GM23338 (cell line): Measurements from ENCODE around the gene SDHAF4. TPM values are rescaled to one million over a fixed set of nuclear protein-coding genes. Genes with fewer than 3 reads are reported as not detected.

Experiments used
- ATAC-seq: fragments of 200-7000 bp; cut with Tn5 transposase; 3 replicates; pipeline ENCODE4 v1.9.1; 2020
- DNase-seq: peaks from one replicate; pipeline ENCODE4 v3.0.0-alpha.2; 2015; ENCODE audit warnings: low spot score
- H2AFZ ChIP-seq: fragments of 200-600 bp; sonication (generic); 2 replicates; pipeline ENCODE4 v1.8.0; 2016; ENCODE audit warnings: antibody characterized with exemption, mild to moderate bottlenecking, moderate library complexity
- H3F3A ChIP-seq: fragments of 200-600 bp; sonication (generic); replicated peaks from 2 replicates; pipeline ENCODE4 v1.8.0; 2017; ENCODE audit warnings: antibody characterized with exemption, mixed run types, low read depth
- H3K27ac ChIP-seq: fragments of 200-600 bp; sonication (generic); 2 replicates; pipeline ENCODE4 v1.6.1; 2016; ENCODE audit warnings: low read depth
- H3K27me3 ChIP-seq: fragments of 200-600 bp; sonication (generic); 2 replicates; pipeline ENCODE4 v1.8.0; 2016; ENCODE audit warnings: mild to moderate bottlenecking, mixed run types, moderate library complexity; ENCODE audit not compliant: insufficient read depth
- H3K36me3 ChIP-seq: fragments of 200-600 bp; sonication (generic); 2 replicates; pipeline ENCODE4 v1.8.0; 2016; ENCODE audit warnings: mild to moderate bottlenecking; ENCODE audit not compliant: insufficient read depth
- H3K4me1 ChIP-seq: fragments of 200-600 bp; sonication (generic); 2 replicates; pipeline ENCODE4 v1.8.0; 2016; ENCODE audit warnings: mild to moderate bottlenecking, moderate library complexity; ENCODE audit not compliant: insufficient read depth
- H3K4me2 ChIP-seq: fragments of 200-600 bp; sonication (generic); 2 replicates; pipeline ENCODE4 v1.7.1; 2017; ENCODE audit warnings: mixed run types
- H3K4me3 ChIP-seq: fragments of 200-600 bp; sonication (generic); 2 replicates; pipeline ENCODE4 v1.6.1; 2016; ENCODE audit warnings: mixed run types
- H3K79me2 ChIP-seq: fragments of 200-600 bp; sonication (generic); replicated peaks from 2 replicates; pipeline ENCODE4 v1.8.0; 2017; ENCODE audit warnings: mild to moderate bottlenecking; ENCODE audit not compliant: insufficient read depth
- H3K9me2 ChIP-seq: fragments of 200-600 bp; sonication (generic); 2 replicates; pipeline ENCODE4 v1.8.0; 2017; ENCODE audit not compliant: insufficient read depth
- H4K20me1 ChIP-seq: fragments of 200-600 bp; sonication (generic); replicated peaks from 2 replicates; pipeline ENCODE4 v1.8.0; 2017; ENCODE audit warnings: mild to moderate bottlenecking; ENCODE audit not compliant: insufficient read depth
- H3K27ac Mint-ChIP-seq: 2 replicates; pipeline ENCODE4 v1.8.0; 2020; ENCODE audit warnings: inconsistent platforms, mild to moderate bottlenecking, moderate library complexity, mixed read lengths
- H3K27me3 Mint-ChIP-seq: 3 replicates; pipeline ENCODE4 v1.8.0; 2022; ENCODE audit warnings: low read depth, mild to moderate bottlenecking, moderate library complexity, mixed read lengths, inconsistent platforms; ENCODE audit not compliant: insufficient read depth, poor library complexity
- H3K36me3 Mint-ChIP-seq: 3 replicates; pipeline ENCODE4 v1.8.0; 2021; ENCODE audit warnings: low read depth, mild to moderate bottlenecking, inconsistent platforms, moderate library complexity, mixed read lengths
- H3K4me1 Mint-ChIP-seq: 3 replicates; pipeline ENCODE4 v1.8.0; 2020; ENCODE audit warnings: mild to moderate bottlenecking, inconsistent platforms, mixed read lengths
- H3K4me3 Mint-ChIP-seq: 3 replicates; pipeline ENCODE4 v1.8.0; 2021; ENCODE audit warnings: moderate library complexity, mild to moderate bottlenecking, inconsistent platforms, mixed read lengths
- H3K9me3 Mint-ChIP-seq: 3 replicates; pipeline ENCODE4 v1.8.0; 2020; ENCODE audit warnings: moderate library complexity, mild to moderate bottlenecking, inconsistent platforms, mixed read lengths
- CREB1 ChIP-seq: fragments of 250-450 bp; sonication (Bioruptor Pico); IDR thresholded peaks from 2 replicates; pipeline ENCODE4 v1.5.0; 2020; ENCODE audit warnings: low read depth, mild to moderate bottlenecking, moderate library complexity
- CTCF ChIP-seq, 2 experiments: fragments of 200-600 bp in 1 of 2; sonication (generic) in 1 of 2; conservative IDR thresholded peaks; 2 replicates each; pipeline versions ENCODE4 v1.5.1 to v1.6.1; 2016 to 2017; ENCODE audit warnings: antibody characterized with exemption in 2 of 2, low read depth in 2 of 2, mild to moderate bottlenecking in 2 of 2, moderate library complexity in 1 of 2
- ETS1 ChIP-seq: IDR thresholded peaks from 2 replicates; pipeline ENCODE4 v1.6.1; 2016; ENCODE audit warnings: antibody characterized with exemption
- EZH2phosphoT487 ChIP-seq: fragments of 200-600 bp; sonication (generic); IDR thresholded peaks from one replicate; pipeline ENCODE4 v1.8.1; 2018; ENCODE audit warnings: antibody characterized with exemption; ENCODE audit not compliant: unreplicated experiment
- JUNB ChIP-seq: IDR thresholded peaks from one replicate; pipeline ENCODE4 v1.6.1; 2016; ENCODE audit warnings: antibody characterized with exemption; ENCODE audit not compliant: unreplicated experiment
- REST ChIP-seq: IDR thresholded peaks from one replicate; pipeline ENCODE4 v1.6.1; 2018; ENCODE audit warnings: antibody characterized with exemption; ENCODE audit not compliant: unreplicated experiment
- STAT1 ChIP-seq: IDR thresholded peaks from one replicate; pipeline ENCODE4 v1.6.1; 2016; ENCODE audit warnings: antibody characterized with exemption; ENCODE audit not compliant: unreplicated experiment
- ZNF114 ChIP-seq: fragments of 250-450 bp; sonication (Bioruptor Pico); IDR thresholded peaks from 2 replicates; pipeline ENCODE4 v1.5.0; 2020; ENCODE audit warnings: mild to moderate bottlenecking, moderate library complexity
- ZNF331 ChIP-seq: fragments of 250-450 bp; sonication (Bioruptor Pico); IDR thresholded peaks from 2 replicates; pipeline ENCODE4 v1.5.0; 2020; ENCODE audit warnings: low read depth, mild to moderate bottlenecking, moderate library complexity
- ZNF462 ChIP-seq: fragments of 250-450 bp; sonication (Bioruptor Pico); IDR thresholded peaks from 2 replicates; pipeline ENCODE4 v1.5.0; 2020; ENCODE audit warnings: mild to moderate bottlenecking, moderate library complexity
- polyA plus RNA-seq: library from polyadenylated mRNA; unstranded; fragments of >200 nt; fragmentation: Nextera tagmentation; extraction: Ambion mirVana; gene quantifications from 2 replicates; pipeline ENCODE4 v1.2.1, GENCODE V29; 2016
- total RNA-seq: library from RNA; depleted of rRNA; stranded (reverse); fragments of >200 nt; shearing (Covaris generic); gene quantifications from 2 replicates; pipeline ENCODE4 v1.2.3, GENCODE V29; 2014

The SDHAF4 gene
- total and polyA plus RNA-seq, 2 experiments from 2014 or later = 12.2 to 30.4 TPM

GRCh38 chr6:70538376-70538775 is 28.4 kb upstream of the SDHAF4 start:
- no peak overlapping the region for H3K27ac Mint-ChIP-seq
- H2AFZ ChIP-seq = no peak overlapping the region
- TF ChIP-seq CREB1 (CRISPR knock-in tag) (no peak), ZNF462 (CRISPR knock-in tag) (no peak), ETS1 (no peak), REST (no peak), EZH2phosphoT487 (no peak), ZNF331 (CRISPR knock-in tag) (no peak), CTCF (conservative IDR thresholded peaks at IDR 0.05; ENCODE audit: low read depth in 2 of 2) (no peak), STAT1 (no peak), JUNB (no peak), ZNF114 (CRISPR knock-in tag) (no peak)
- peaks cover 24% of the 10 kb centered on the region for H3K36me3 Mint-ChIP-seq
- ATAC-seq = no peak
- H3K4me1 ChIP-seq = no peaks in the 10 kb centered on the region
- no peaks in the 10 kb centered on the region for H3K27me3 ChIP-seq
- H3K9me3 Mint-ChIP-seq = no peaks in the 10 kb centered on the region
- H3K27ac ChIP-seq = no peak overlapping the region
- no peaks in the 10 kb centered on the region for H3F3A ChIP-seq
- H3K9me2 ChIP-seq = no peaks in the 10 kb centered on the region
- no peak overlapping the region for H3K4me3 Mint-ChIP-seq
- DNase-seq = no peak
- no peaks in the 10 kb centered on the region; the same call in 1 of the 2 replicates for H4K20me1 ChIP-seq
- no peak overlapping the region for H3K4me3 ChIP-seq
- no peaks in the 10 kb centered on the region for H3K4me1 Mint-ChIP-seq
- 0 out of 2 replicates have a peak, but pooled peaks cover 5% of the 10 kb centered on the region for H3K36me3 ChIP-seq
- H3K79me2 ChIP-seq = no peaks in the 10 kb centered on the region
- no peak overlapping the region for H3K4me2 ChIP-seq
- no peaks in the 10 kb centered on the region for H3K27me3 Mint-ChIP-seq
